Skeletal muscle cell (primary cell): ENCODE measurements around the gene MAP3K10.

Experiments
- DNase-seq: peaks from one replicate; pipeline ENCODE4 v3.0.0-alpha.2; 2010; ENCODE audit warnings: low read depth
- H3K4me3 ChIP-seq: 2 replicates; pipeline ENCODE4 v1.5.1; 2011; ENCODE audit warnings: low read depth, mild to moderate bottlenecking, control low read depth, low read length, moderate library complexity

MAP3K10 gene

GRCh38 chr19:40231057-40231456 lies 39.8 kb downstream of the MAP3K10 start:
- DNase-seq, result no peak
- no peak overlapping the region for H3K4me3 ChIP-seq

GRCh38 chr19:40231544-40232424 lies 40.6 kb downstream of the MAP3K10 start:
- no peak overlapping the region for H3K4me3 ChIP-seq

GRCh38 chr19:40232479-40232878 lies 41.3 kb downstream of the MAP3K10 start:
- DNase-seq, result no peak
- no peak overlapping the region for H3K4me3 ChIP-seq

More at GRCh38 chr19:40231544-40232424, 40.6 kb downstream of the MAP3K10 start:
- no peak for DNase-seq

- no peak overlapping the region for H3K4me3 ChIP-seq
- no peak for DNase-seq
Measured at GRCh38 chr19:40232949-40233810, 42.0 kb downstream of the MAP3K10 start.

GRCh38 chr19:40233811-40234389 lies 42.7 kb downstream of the MAP3K10 start:
- DNase-seq, result no peak
- no peak overlapping the region for H3K4me3 ChIP-seq

- H3K4me3 ChIP-seq, result no peak overlapping the region
- DNase-seq, result no peak
Measured at GRCh38 chr19:40234429-40235237, 43.4 kb downstream of the MAP3K10 start.

GRCh38 chr19:40235238-40236025 lies 44.2 kb downstream of the MAP3K10 start:
- H3K4me3 ChIP-seq, result no peak overlapping the region
- DNase-seq, result no peak

GRCh38 chr19:40236026-40236355 lies 44.8 kb downstream of the MAP3K10 start:
- H3K4me3 ChIP-seq, result no peak overlapping the region
- no peak for DNase-seq

GRCh38 chr19:40236366-40236765 lies 45.1 kb downstream of the MAP3K10 start:
- DNase-seq, result no peak
- no peak overlapping the region for H3K4me3 ChIP-seq

GRCh38 chr19:40237791-40238190 lies 46.6 kb downstream of the MAP3K10 start:
- DNase-seq, result no peak
- no peak overlapping the region for H3K4me3 ChIP-seq

- no peak for DNase-seq
Measured at GRCh38 chr19:40238775-40239174, 47.5 kb downstream of the MAP3K10 start.

GRCh38 chr19:40239415-40240226 lies 48.4 kb downstream of the MAP3K10 start:
- DNase-seq, result no peak

More at GRCh38 chr19:40238775-40239174, 47.5 kb downstream of the MAP3K10 start:
- no peak overlapping the region for H3K4me3 ChIP-seq

GRCh38 chr19:40240332-40240731 lies 49.1 kb downstream of the MAP3K10 start:
- DNase-seq, result no peak
- H3K4me3 ChIP-seq, result no peak overlapping the region

More at GRCh38 chr19:40239415-40240226, 48.4 kb downstream of the MAP3K10 start:
- H3K4me3 ChIP-seq, result no peak overlapping the region

- H3K4me3 ChIP-seq, result no peak overlapping the region
- DNase-seq, result no peak
Measured at GRCh38 chr19:40241125-40241808, 50.0 kb downstream of the MAP3K10 start.

GRCh38 chr19:40241809-40242384 lies 50.7 kb downstream of the MAP3K10 start:
- no peak overlapping the region for H3K4me3 ChIP-seq
- DNase-seq, result no peak

- DNase-seq, result no peak
- no peak overlapping the region for H3K4me3 ChIP-seq
Measured at GRCh38 chr19:40242480-40242879, 51.3 kb downstream of the MAP3K10 start.

GRCh38 chr19:40243181-40243580 lies 52.0 kb downstream of the MAP3K10 start:
- H3K4me3 ChIP-seq, result no peak overlapping the region

More at GRCh38 chr19:40243181-40243580, 52.0 kb downstream of the MAP3K10 start:
- no peak for DNase-seq
